HEK293 (cell line): ENCODE measurements around the gene KCND2.

Source experiments
- IKZF3 ChIP-seq: fragments of 450-650 bp; IDR thresholded peaks from 2 replicates; pipeline ENCODE4 v1.5.0; 2018; ENCODE audit warnings: missing biosample characterization, mild to moderate bottlenecking, missing genetic modification characterization, moderate library complexity
- YY1 ChIP-seq: fragments of 450-650 bp; formaldehyde crosslinking; IDR thresholded peaks from 2 replicates; pipeline ENCODE4 v1.5.1; 2018; ENCODE audit warnings: missing biosample characterization, missing genetic modification characterization
- ZBTB7A ChIP-seq: fragments of 450-650 bp; formaldehyde crosslinking; IDR thresholded peaks from 2 replicates; pipeline ENCODE4 v1.5.1; 2016; ENCODE audit warnings: low read depth, missing biosample characterization, missing genetic modification characterization
- ZNF600 ChIP-seq: fragments of 450-650 bp; formaldehyde crosslinking; IDR thresholded peaks from 2 replicates; pipeline ENCODE4 v1.5.1; 2016; ENCODE audit warnings: missing biosample characterization, missing genetic modification characterization
- TF ChIP-seq, protein P1 (sequence below): fragments of 450-650 bp; formaldehyde crosslinking; IDR thresholded peaks from 2 replicates; pipeline ENCODE4 v1.5.1; 2016; ENCODE audit warnings: missing biosample characterization, missing genetic modification characterization
- TF ChIP-seq, protein P2 (sequence below): fragments of 450-650 bp; formaldehyde crosslinking; IDR thresholded peaks from 2 replicates; pipeline ENCODE4 v1.5.1; 2017; ENCODE audit warnings: missing biosample characterization, missing genetic modification characterization
- TF ChIP-seq, protein P3 (sequence below): IDR thresholded peaks from 2 replicates; pipeline ENCODE4 v1.6.1; 2011; ENCODE audit warnings: mild to moderate bottlenecking, low read depth, low read length, borderline replicate concordance

DNA sequence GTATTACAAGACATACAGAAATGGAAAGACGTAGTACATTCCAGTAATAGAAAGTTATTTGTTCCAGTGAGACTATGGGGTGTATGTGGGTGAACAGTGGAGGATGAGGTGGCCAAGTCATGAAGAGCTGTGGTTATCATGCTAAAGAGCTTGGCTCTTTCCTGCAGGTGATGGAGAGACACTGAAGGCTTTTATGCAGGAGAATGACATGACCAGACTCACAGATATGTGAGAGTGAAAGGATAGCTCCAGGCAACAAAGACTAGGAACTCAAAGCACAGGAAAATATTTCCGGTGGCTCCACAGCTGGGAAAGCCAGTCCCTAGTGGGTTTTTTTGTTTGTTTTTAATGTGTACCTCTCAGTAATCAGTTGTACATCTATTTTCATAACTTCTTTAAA, 451.5 kb downstream of the KCND2 start:
- TF ChIP-seq, protein P1, sequence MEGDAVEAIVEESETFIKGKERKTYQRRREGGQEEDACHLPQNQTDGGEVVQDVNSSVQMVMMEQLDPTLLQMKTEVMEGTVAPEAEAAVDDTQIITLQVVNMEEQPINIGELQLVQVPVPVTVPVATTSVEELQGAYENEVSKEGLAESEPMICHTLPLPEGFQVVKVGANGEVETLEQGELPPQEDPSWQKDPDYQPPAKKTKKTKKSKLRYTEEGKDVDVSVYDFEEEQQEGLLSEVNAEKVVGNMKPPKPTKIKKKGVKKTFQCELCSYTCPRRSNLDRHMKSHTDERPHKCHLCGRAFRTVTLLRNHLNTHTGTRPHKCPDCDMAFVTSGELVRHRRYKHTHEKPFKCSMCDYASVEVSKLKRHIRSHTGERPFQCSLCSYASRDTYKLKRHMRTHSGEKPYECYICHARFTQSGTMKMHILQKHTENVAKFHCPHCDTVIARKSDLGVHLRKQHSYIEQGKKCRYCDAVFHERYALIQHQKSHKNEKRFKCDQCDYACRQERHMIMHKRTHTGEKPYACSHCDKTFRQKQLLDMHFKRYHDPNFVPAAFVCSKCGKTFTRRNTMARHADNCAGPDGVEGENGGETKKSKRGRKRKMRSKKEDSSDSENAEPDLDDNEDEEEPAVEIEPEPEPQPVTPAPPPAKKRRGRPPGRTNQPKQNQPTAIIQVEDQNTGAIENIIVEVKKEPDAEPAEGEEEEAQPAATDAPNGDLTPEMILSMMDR (tag by site-specific recombination), result no peak
- TF ChIP-seq, protein P2, sequence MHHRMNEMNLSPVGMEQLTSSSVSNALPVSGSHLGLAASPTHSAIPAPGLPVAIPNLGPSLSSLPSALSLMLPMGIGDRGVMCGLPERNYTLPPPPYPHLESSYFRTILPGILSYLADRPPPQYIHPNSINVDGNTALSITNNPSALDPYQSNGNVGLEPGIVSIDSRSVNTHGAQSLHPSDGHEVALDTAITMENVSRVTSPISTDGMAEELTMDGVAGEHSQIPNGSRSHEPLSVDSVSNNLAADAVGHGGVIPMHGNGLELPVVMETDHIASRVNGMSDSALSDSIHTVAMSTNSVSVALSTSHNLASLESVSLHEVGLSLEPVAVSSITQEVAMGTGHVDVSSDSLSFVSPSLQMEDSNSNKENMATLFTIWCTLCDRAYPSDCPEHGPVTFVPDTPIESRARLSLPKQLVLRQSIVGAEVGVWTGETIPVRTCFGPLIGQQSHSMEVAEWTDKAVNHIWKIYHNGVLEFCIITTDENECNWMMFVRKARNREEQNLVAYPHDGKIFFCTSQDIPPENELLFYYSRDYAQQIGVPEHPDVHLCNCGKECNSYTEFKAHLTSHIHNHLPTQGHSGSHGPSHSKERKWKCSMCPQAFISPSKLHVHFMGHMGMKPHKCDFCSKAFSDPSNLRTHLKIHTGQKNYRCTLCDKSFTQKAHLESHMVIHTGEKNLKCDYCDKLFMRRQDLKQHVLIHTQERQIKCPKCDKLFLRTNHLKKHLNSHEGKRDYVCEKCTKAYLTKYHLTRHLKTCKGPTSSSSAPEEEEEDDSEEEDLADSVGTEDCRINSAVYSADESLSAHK (tag by site-specific recombination), result no peak
- TF ChIP-seq, protein P3, sequence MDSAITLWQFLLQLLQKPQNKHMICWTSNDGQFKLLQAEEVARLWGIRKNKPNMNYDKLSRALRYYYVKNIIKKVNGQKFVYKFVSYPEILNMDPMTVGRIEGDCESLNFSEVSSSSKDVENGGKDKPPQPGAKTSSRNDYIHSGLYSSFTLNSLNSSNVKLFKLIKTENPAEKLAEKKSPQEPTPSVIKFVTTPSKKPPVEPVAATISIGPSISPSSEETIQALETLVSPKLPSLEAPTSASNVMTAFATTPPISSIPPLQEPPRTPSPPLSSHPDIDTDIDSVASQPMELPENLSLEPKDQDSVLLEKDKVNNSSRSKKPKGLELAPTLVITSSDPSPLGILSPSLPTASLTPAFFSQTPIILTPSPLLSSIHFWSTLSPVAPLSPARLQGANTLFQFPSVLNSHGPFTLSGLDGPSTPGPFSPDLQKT, result no peak
- TF ChIP-seq ZNF600 (tag by site-specific recombination) (no peak), IKZF3 (tag by site-specific recombination) (no peak), ZBTB7A (tag by site-specific recombination) (no peak), YY1 (no peak)
